Measurements from ENCODE around the gene CCL15.

DNA sequence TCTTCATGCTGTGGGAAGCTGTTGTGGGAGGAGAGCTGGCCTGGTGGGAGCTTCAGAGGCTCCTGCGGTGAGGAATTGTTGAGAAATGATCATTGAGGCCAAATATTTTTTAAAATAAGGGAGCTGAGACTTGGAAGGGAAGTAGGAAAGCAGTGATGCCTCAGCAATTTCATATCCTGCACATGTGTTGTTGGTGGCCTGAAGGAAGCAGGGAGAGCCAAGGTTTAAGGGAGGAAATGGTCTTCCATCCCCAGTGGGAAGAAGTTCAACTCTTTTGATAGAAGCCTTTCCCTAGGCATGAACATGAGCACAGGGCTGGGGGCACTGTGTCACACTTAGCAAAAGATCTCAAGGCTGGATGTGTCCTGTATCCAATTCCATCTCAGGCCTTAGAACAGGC lies 14.7 kb downstream of the CCL15 start, which contains the start of gene CCL14:
- TF ChIP-seq EZH2 (IDR thresholded peaks at IDR 0.05; ENCODE audit: borderline replicate concordance, low read length): no peak
- TF ChIP-seq, protein P1, sequence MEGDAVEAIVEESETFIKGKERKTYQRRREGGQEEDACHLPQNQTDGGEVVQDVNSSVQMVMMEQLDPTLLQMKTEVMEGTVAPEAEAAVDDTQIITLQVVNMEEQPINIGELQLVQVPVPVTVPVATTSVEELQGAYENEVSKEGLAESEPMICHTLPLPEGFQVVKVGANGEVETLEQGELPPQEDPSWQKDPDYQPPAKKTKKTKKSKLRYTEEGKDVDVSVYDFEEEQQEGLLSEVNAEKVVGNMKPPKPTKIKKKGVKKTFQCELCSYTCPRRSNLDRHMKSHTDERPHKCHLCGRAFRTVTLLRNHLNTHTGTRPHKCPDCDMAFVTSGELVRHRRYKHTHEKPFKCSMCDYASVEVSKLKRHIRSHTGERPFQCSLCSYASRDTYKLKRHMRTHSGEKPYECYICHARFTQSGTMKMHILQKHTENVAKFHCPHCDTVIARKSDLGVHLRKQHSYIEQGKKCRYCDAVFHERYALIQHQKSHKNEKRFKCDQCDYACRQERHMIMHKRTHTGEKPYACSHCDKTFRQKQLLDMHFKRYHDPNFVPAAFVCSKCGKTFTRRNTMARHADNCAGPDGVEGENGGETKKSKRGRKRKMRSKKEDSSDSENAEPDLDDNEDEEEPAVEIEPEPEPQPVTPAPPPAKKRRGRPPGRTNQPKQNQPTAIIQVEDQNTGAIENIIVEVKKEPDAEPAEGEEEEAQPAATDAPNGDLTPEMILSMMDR (IDR thresholded peaks at IDR 0.05; ENCODE audit: low read length): no peak
